ENCODE results near the gene UBE2Q2. TPM values are rescaled to one million over a fixed set of nuclear protein-coding genes. Genes with fewer than 3 reads are reported as not detected.
A peak's percentile ranks its signal among the peaks of the same experiment; 100 is the strongest.

The UBE2Q2 gene
- total RNA-seq, 1 donor from 2014 or later: 29.0 TPM

- TF ChIP-seq CTCF (IDR thresholded peaks at IDR 0.05): no peak
- ATAC-seq (no peak), DNase-seq (no peak)
- Histone ChIP-seq H3K9me3 (no peaks in the 10 kb centered on the region), H3K36me3 (no peaks in the 10 kb centered on the region), H3K4me1 (peaks cover 8% of the 10 kb centered on the region), H3K4me3 (no peak overlapping the region), H3K27me3 (ENCODE audit: low read depth) (no peaks in the 10 kb centered on the region), H3K27ac (no peak overlapping the region)
- intact Hi-C loops (cut with DNase I): no loop called here
Measured at GRCh38 chr15:75832114-75832513, 11.1 kb upstream of the UBE2Q2 start.

GRCh38 chr15:75834021-75834420 is 9.2 kb upstream of the UBE2Q2 start:
- Histone ChIP-seq H3K9me3 (no peaks in the 10 kb centered on the region), H3K27me3 (ENCODE audit: low read depth) (no peaks in the 10 kb centered on the region), H3K36me3 (no peaks in the 10 kb centered on the region), H3K4me1 (peaks cover 8% of the 10 kb centered on the region), H3K4me3 (no peak overlapping the region), H3K27ac (no peak overlapping the region)
- DNase-seq (no peak), ATAC-seq (no peak)
- no peak for TF ChIP-seq CTCF (IDR thresholded peaks at IDR 0.05)
- intact Hi-C loops (cut with DNase I): no loop called here

GRCh38 chr15:75835990-75836958 is 7.0 kb upstream of the UBE2Q2 start:
- H3K36me3 ChIP-seq: no peaks in the 10 kb centered on the region
- H3K27ac ChIP-seq: peak overlapping the region; percentile 5
- no peak for TF ChIP-seq CTCF (IDR thresholded peaks at IDR 0.05)
- no peaks in the 10 kb centered on the region for H3K27me3 ChIP-seq (ENCODE audit: low read depth)
- no peaks in the 10 kb centered on the region for H3K9me3 ChIP-seq
- DNase-seq (no peak), ATAC-seq (no peak)
- intact Hi-C loops (cut with DNase I): no loop called here
- H3K4me3 ChIP-seq: no peak overlapping the region
- H3K4me1 ChIP-seq: peaks cover 8% of the 10 kb centered on the region

- intact Hi-C loops (cut with DNase I): no loop called here
- H3K9me3 ChIP-seq: no peaks in the 10 kb centered on the region
- ATAC-seq (peak; percentile 74 to 90), DNase-seq (peak; percentile 53)
- no peak overlapping the region for H3K4me3 ChIP-seq
- no peaks in the 10 kb centered on the region for H3K27me3 ChIP-seq (ENCODE audit: low read depth)
- no peaks in the 10 kb centered on the region for H3K36me3 ChIP-seq
- TF ChIP-seq CTCF (IDR thresholded peaks at IDR 0.05): no peak
- peak overlapping the region; percentile 5 for H3K27ac ChIP-seq
- peaks cover 8% of the 10 kb centered on the region for H3K4me1 ChIP-seq
Measured at GRCh38 chr15:75836959-75837334, 6.3 kb upstream of the UBE2Q2 start.

GRCh38 chr15:75840659-75841058 is 2.6 kb upstream of the UBE2Q2 start:
- intact Hi-C loops (cut with DNase I): no loop called here
- Histone ChIP-seq H3K4me1 (peaks cover 22% of the 10 kb centered on the region), H3K9me3 (no peaks in the 10 kb centered on the region), H3K27me3 (ENCODE audit: low read depth) (no peaks in the 10 kb centered on the region), H3K4me3 (no peak overlapping the region), H3K27ac (no peak overlapping the region), H3K36me3 (no peaks in the 10 kb centered on the region)
- DNase-seq (no peak), ATAC-seq (no peak)
- no peak for TF ChIP-seq CTCF (IDR thresholded peaks at IDR 0.05)

Measured in lower lobe of right lung (tissue), 2 donors.